HUES48 (cell line): Measurements from ENCODE around the gene LOXL1.
"Not testable (repeated sequence)": the region's sequence is repeated elsewhere in the genome, so short reads cannot be mapped to it uniquely, and the experiment has no call there.

Experiments
- H3K27ac ChIP-seq: one replicate; pipeline ENCODE4 v1.7.0; 2013; ENCODE audit warnings: low read depth, low read length, inconsistent platforms
- H3K27me3 ChIP-seq: 2 replicates; pipeline ENCODE4 v1.6.1; 2013; ENCODE audit warnings: mild to moderate bottlenecking, low read length; ENCODE audit not compliant: control insufficient read depth, insufficient read depth
- H3K36me3 ChIP-seq: 2 replicates; pipeline ENCODE4 v1.6.1; 2013; ENCODE audit warnings: low read length; ENCODE audit not compliant: control insufficient read depth, insufficient read depth
- H3K4me1 ChIP-seq: 2 replicates; pipeline ENCODE4 v1.6.1; 2013; ENCODE audit warnings: mild to moderate bottlenecking, low read length; ENCODE audit not compliant: control insufficient read depth, insufficient read depth
- H3K4me3 ChIP-seq: 2 replicates; pipeline ENCODE4 v1.5.1; 2013; ENCODE audit warnings: mild to moderate bottlenecking, low read depth, low read length
- H3K9ac ChIP-seq: 2 replicates; pipeline ENCODE4 v1.6.1; 2013; ENCODE audit warnings: mild to moderate bottlenecking, low read depth, low read length, moderate library complexity
- H3K9me3 ChIP-seq: 2 replicates; pipeline ENCODE4 v1.6.1; 2013; ENCODE audit warnings: low read length; ENCODE audit not compliant: control insufficient read depth, insufficient read depth

LOXL1 gene

GRCh38 chr15:73934281-73934680, 8.0 kb downstream of the LOXL1 start:
- Histone ChIP-seq H3K9ac (no peak overlapping the region), H3K27ac (no peak overlapping the region)

DNA sequence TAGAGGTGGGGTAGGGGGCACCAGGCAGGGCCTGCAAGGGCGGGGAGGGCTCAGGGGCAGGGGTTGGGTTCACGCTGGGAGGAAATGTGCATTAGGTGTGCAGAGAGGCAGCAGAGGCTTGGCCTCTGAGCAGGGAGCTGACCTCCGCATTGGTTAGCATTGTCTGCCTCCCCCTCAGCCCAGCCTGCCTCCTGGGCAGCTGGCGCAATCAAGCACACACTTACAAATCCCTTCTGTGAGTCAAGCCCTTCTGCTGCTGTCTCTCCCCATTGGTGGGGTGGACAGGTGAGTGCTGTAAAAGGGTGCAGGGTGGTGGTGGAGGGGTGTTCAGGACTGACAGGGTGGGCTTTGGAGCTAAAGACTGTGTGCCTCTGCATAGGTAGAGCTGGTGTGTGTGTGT, 9.3 kb downstream of the LOXL1 start:
- Histone ChIP-seq H3K9ac (no peak overlapping the region), H3K4me3 (no peak overlapping the region), H3K4me1 (peaks cover 3% of the 10 kb centered on the region)

More at GRCh38 chr15:73934281-73934680, 8.0 kb downstream of the LOXL1 start:
- H3K4me1 ChIP-seq, result peaks cover 3% of the 10 kb centered on the region
- H3K27me3 ChIP-seq, result no peaks in the 10 kb centered on the region
- no peaks in the 10 kb centered on the region for H3K36me3 ChIP-seq
- no peaks in the 10 kb centered on the region for H3K9me3 ChIP-seq
- H3K4me3 ChIP-seq, result no peak overlapping the region

GRCh38 chr15:73936181-73936580, 9.9 kb downstream of the LOXL1 start:
- Histone ChIP-seq H3K27me3 (no peaks in the 10 kb centered on the region), H3K9me3 (no peaks in the 10 kb centered on the region), H3K27ac (no peak overlapping the region), H3K9ac (no peak overlapping the region), H3K36me3 (no peaks in the 10 kb centered on the region), H3K4me3 (no peak overlapping the region), H3K4me1 (peaks cover 3% of the 10 kb centered on the region)

More for the DNA sequence above, 9.3 kb downstream of the LOXL1 start:
- Histone ChIP-seq H3K36me3 (no peaks in the 10 kb centered on the region), H3K27me3 (no peaks in the 10 kb centered on the region), H3K9me3 (no peaks in the 10 kb centered on the region), H3K27ac (no peak overlapping the region)

GRCh38 chr15:73936588-73937290, 10.5 kb downstream of the LOXL1 start:
- Histone ChIP-seq H3K27ac (no peak overlapping the region), H3K4me1 (peaks cover 3% of the 10 kb centered on the region), H3K27me3 (no peaks in the 10 kb centered on the region), H3K36me3 (no peaks in the 10 kb centered on the region), H3K9me3 (no peaks in the 10 kb centered on the region), H3K9ac (no peak overlapping the region), H3K4me3 (no peak overlapping the region)

DNA sequence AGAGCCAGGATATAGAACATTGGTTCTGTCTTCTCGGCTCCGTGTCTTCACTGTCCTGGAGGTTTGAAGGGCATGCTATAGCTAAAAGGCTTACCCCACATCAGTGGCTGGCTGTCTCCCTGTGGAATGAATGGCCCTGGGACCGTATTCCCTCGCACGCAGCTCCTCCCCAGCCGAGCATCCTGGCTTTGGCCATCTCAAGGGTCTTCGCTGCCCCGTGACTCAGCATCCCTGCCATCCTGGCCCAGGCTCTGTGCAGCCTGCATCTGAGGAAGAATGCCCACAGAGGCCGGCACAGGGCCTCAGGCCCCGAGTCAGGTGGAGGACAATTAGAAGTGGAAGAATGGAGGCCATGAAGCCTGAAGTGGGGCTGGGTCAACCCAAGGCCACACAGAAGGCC, 11.0 kb downstream of the LOXL1 start:
- no peak overlapping the region for H3K9ac ChIP-seq
- no peaks in the 10 kb centered on the region for H3K9me3 ChIP-seq
- H3K36me3 ChIP-seq, result no peaks in the 10 kb centered on the region
- H3K4me1 ChIP-seq, result peaks cover 3% of the 10 kb centered on the region
- no peak overlapping the region for H3K4me3 ChIP-seq
- H3K27me3 ChIP-seq, result no peaks in the 10 kb centered on the region
- H3K27ac ChIP-seq, result no peak overlapping the region

DNA sequence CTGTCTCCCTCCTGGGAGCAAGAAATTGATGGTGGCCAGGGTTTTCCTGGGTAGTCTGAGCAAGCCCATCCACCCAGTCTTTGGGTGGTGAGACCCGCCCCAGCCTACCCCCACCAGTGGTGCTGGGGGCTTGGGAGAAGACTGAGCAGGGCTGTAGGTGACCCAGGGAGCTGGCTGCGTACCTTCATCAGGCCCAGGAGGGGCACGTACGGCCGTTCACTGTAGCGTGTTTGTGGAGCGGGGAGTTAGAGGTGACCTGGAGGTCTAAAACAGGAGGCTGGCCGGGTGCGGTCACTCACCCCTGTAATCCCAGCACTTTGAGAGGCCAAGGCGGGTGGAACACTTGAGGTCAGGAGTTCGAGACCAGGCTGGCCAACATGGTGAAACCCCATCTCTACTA, 11.5 kb downstream of the LOXL1 start:
- no peaks in the 10 kb centered on the region for H3K27me3 ChIP-seq
- H3K9ac ChIP-seq, result no peak overlapping the region
- H3K4me3 ChIP-seq, result no peak overlapping the region
- no peak overlapping the region for H3K27ac ChIP-seq
- H3K4me1 ChIP-seq, result peaks cover 3% of the 10 kb centered on the region
- no peaks in the 10 kb centered on the region for H3K36me3 ChIP-seq
- H3K9me3 ChIP-seq, result no peaks in the 10 kb centered on the region

DNA sequence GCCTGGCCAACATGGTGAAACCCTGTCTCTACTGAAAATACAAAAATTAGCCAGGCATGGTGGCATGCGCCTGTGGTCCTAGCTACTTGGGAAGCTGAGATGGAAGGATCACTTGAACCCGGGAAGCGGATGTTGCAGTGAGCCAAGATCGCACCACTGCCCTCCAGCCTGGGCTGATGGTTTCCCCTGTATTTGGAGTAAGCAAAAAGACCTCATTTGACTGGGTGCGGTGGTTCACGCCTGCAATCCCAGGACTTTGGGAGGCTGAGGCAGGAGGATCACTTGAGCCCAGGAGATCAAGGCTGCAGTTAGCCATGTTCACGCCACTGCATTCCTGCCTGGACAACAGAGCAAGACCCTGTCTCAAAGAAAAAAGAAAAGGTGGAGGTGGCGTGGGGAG, 12.3 kb downstream of the LOXL1 start:
- H3K27me3 ChIP-seq, H3K9ac ChIP-seq, H3K9me3 ChIP-seq, H3K36me3 ChIP-seq, H3K27ac ChIP-seq, H3K4me1 ChIP-seq, H3K4me3 ChIP-seq: not testable (repeated sequence)

DNA sequence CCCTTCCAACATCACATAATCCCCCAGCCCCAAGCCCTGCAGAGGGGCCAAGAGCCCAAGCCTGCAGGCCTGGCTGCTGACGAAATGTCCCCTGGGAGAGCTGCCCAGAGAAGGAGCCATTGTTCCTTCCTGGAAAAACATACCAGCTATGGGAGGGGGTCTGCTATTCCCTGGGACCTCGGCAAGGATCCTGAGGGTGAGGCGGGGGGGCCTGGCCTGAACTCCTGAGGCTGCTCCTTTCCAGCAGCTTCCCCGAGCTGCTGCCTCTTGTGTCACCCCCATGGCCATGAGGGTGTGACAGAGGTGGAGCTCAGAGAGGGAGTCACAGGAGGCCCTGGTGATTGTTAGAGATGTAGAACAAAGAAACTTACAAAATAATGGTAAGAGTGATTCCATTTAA, 12.9 kb downstream of the LOXL1 start:
- Histone ChIP-seq H3K9me3 (no peaks in the 10 kb centered on the region), H3K27ac (no peak overlapping the region), H3K27me3 (no peaks in the 10 kb centered on the region), H3K9ac (no peak overlapping the region), H3K4me3 (no peak overlapping the region), H3K36me3 (no peaks in the 10 kb centered on the region), H3K4me1 (peaks cover 3% of the 10 kb centered on the region)

GRCh38 chr15:73940061-73940981, 14.1 kb downstream of the LOXL1 start:
- Histone ChIP-seq H3K4me1 (peaks cover 3% of the 10 kb centered on the region), H3K36me3 (no peaks in the 10 kb centered on the region), H3K4me3 (no peak overlapping the region), H3K27ac (no peak overlapping the region), H3K27me3 (no peaks in the 10 kb centered on the region), H3K9ac (no peak overlapping the region), H3K9me3 (no peaks in the 10 kb centered on the region)

DNA sequence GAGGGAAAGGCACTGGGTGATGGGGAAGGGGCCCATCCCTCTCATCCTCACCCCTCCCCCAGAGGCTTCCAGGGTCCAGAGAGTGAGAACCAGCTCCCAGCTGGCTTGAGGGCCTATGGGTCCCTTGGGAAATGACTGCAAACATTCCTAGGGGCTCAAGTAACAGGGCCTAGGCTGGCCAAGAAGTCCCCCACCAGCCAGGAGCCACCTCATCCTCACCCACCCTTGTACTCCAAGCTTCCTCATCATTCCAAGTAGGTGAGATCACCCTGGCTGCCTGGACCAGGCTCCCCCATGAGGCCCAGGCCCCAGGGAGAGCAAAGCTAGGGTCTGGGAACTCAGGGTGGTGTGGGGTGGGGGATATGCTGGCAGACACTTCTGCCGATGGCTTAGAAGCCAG, 14.8 kb downstream of the LOXL1 start:
- Histone ChIP-seq H3K4me3 (no peak overlapping the region), H3K36me3 (no peaks in the 10 kb centered on the region), H3K9me3 (no peaks in the 10 kb centered on the region), H3K27me3 (no peaks in the 10 kb centered on the region), H3K9ac (no peak overlapping the region), H3K4me1 (peaks cover 1% of the 10 kb centered on the region), H3K27ac (no peak overlapping the region)

- no peak overlapping the region for H3K9ac ChIP-seq
- H3K4me3 ChIP-seq, result no peak overlapping the region
- no peaks in the 10 kb centered on the region for H3K36me3 ChIP-seq
- no peaks in the 10 kb centered on the region for H3K4me1 ChIP-seq
- no peaks in the 10 kb centered on the region for H3K27me3 ChIP-seq
- H3K27ac ChIP-seq, result no peak overlapping the region
- no peaks in the 10 kb centered on the region for H3K9me3 ChIP-seq
Observed at GRCh38 chr15:73941449-73941848, 15.2 kb downstream of the LOXL1 start.
